SK-N-SH (cell line): Measurements from ENCODE around the gene ROM1. TPM values are rescaled to one million over a fixed set of nuclear protein-coding genes. Genes with fewer than 3 reads are reported as not detected.
A peak's percentile ranks its signal among the peaks of the same experiment; 100 is the strongest.

Experiments
- CTCF ChIA-PET: fragments of 300-600, 350-600 bp; formaldehyde crosslinking; extraction: SDS; loops from one replicate; lab custom pipeline; 2021; lab: Yijun Ruan, JAX
- POLR2A ChIA-PET: fragments of 350-600 bp; sonication (Branson Sonifier 250); formaldehyde crosslinking; extraction: SDS; loops from one replicate; lab custom pipeline; 2020; ENCODE audit warnings: antibody characterized with exemption, inconsistent platforms; lab: Yijun Ruan, JAX
- DNase-seq: peaks from one replicate; pipeline ENCODE4 v3.0.0; 2012
- H2AFZ ChIP-seq: fragments of 200-600 bp; sonication (generic); 2 replicates; pipeline ENCODE4 v1.8.1; 2016; ENCODE audit warnings: antibody characterized with exemption, mild to moderate bottlenecking, low read depth
- H3F3A ChIP-seq: fragments of 200-600 bp; sonication (generic); replicated peaks from 2 replicates; pipeline ENCODE3; 2016; ENCODE audit warnings: antibody characterized with exemption, mild to moderate bottlenecking; ENCODE audit not compliant: insufficient read depth
- H3K27ac ChIP-seq, 2 experiments: fragments of 200-500 bp in 1 of 2; fragments of 200-600 bp in 1 of 2; sonication (Bioruptor generic) in 1 of 2; sonication (generic), shearing (Covaris generic) in 1 of 2; 2 replicates each; pipeline versions ENCODE4 v1.5.1 to v1.6.1; 2014 to 2016; ENCODE audit warnings: low read depth in 2 of 2, inconsistent platforms in 1 of 2, low read length in 1 of 2, mild to moderate bottlenecking in 1 of 2, mixed read lengths in 1 of 2
- H3K27me3 ChIP-seq: fragments of 200-600 bp; sonication (generic), shearing (Covaris generic); 2 replicates; pipeline ENCODE4 v1.6.1; 2016; ENCODE audit warnings: mixed run types; ENCODE audit not compliant: insufficient read depth
- H3K36me3 ChIP-seq, 2 experiments: fragments of 200-500 bp in 1 of 2; fragments of 200-600 bp in 1 of 2; sonication (Bioruptor generic) in 1 of 2; sonication (generic) in 1 of 2; replicated peaks in 1 of 2; 2 replicates each; pipeline versions ENCODE3 to v1.5.1; 2014 to 2016; ENCODE audit warnings: low read length in 1 of 2, mild to moderate bottlenecking in 1 of 2; ENCODE audit not compliant: insufficient read depth in 2 of 2, control insufficient read depth in 1 of 2
- H3K4me1 ChIP-seq, 2 experiments: fragments of 200-500 bp in 1 of 2; fragments of 200-600 bp in 1 of 2; sonication (Bioruptor generic) in 1 of 2; sonication (generic), shearing (Covaris generic) in 1 of 2; 2 replicates each; pipeline versions ENCODE4 v1.5.1 to v1.6.1; 2014 to 2016; ENCODE audit warnings: low read depth in 1 of 2, low read length in 1 of 2, mixed run types in 1 of 2; ENCODE audit not compliant: insufficient read depth in 2 of 2, control insufficient read depth in 1 of 2
- H3K4me2 ChIP-seq: fragments of 200-600 bp; sonication (generic), shearing (Covaris generic); 2 replicates; pipeline ENCODE4 v1.6.1; 2017; ENCODE audit warnings: mixed run types
- H3K4me3 ChIP-seq, 2 experiments: fragments of 200-500 bp in 1 of 2; fragments of 200-600 bp in 1 of 2; sonication (Bioruptor generic) in 1 of 2; sonication (generic), shearing (Covaris generic) in 1 of 2; 2 replicates each; pipeline versions ENCODE4 v1.5.1 to v1.8.1; 2014 to 2016; ENCODE audit warnings: low read depth in 2 of 2, inconsistent platforms in 1 of 2, low read length in 1 of 2, mild to moderate bottlenecking in 1 of 2, mixed read lengths in 1 of 2, moderate library complexity in 1 of 2
- H3K79me2 ChIP-seq: fragments of 200-600 bp; sonication (generic); 2 replicates; pipeline ENCODE4 v1.8.1; 2017; ENCODE audit warnings: mild to moderate bottlenecking; ENCODE audit not compliant: insufficient read depth
- H3K9ac ChIP-seq: fragments of 200-600 bp; sonication (generic); 2 replicates; pipeline ENCODE4 v1.6.1; 2017; ENCODE audit warnings: mixed run types
- H3K9me2 ChIP-seq: fragments of 200-600 bp; sonication (generic); 2 replicates; pipeline ENCODE4 v1.6.1; 2017; ENCODE audit warnings: mixed run types
- H3K9me3 ChIP-seq: fragments of 200-600 bp; sonication (generic); 2 replicates; pipeline ENCODE4 v1.6.1; 2017; ENCODE audit warnings: mixed run types, mild to moderate bottlenecking, moderate library complexity
- H4K20me1 ChIP-seq: fragments of 200-600 bp; sonication (generic); 2 replicates; pipeline ENCODE4 v1.6.1; 2017; ENCODE audit warnings: mild to moderate bottlenecking, mixed run types; ENCODE audit not compliant: insufficient read depth
- CHD2 ChIP-seq: fragments of 150-350 bp; IDR thresholded peaks from 2 replicates; pipeline ENCODE4 v1.6.1; 2018; ENCODE audit warnings: low read length; ENCODE audit not compliant: partially characterized antibody
- CTCF ChIP-seq: fragments of 200-600 bp; sonication (generic); IDR thresholded peaks from 2 replicates; pipeline ENCODE4 v1.6.1; 2017; ENCODE audit warnings: antibody characterized with exemption, mild to moderate bottlenecking, moderate library complexity
- ELF1 ChIP-seq: IDR thresholded peaks from 2 replicates; pipeline ENCODE4 v1.4.0; 2012
- GABPA ChIP-seq: IDR thresholded peaks from 2 replicates; pipeline ENCODE4 v1.4.0; 2012; ENCODE audit warnings: low read depth, mild to moderate bottlenecking
- IRF3 ChIP-seq: fragments of 150-350 bp; IDR thresholded peaks from 2 replicates; pipeline ENCODE4 v1.6.1; 2016; ENCODE audit warnings: mild to moderate bottlenecking, low read depth, low read length
- MEF2A ChIP-seq: IDR thresholded peaks from 2 replicates; pipeline ENCODE4 v1.4.0; 2012; ENCODE audit warnings: low read depth, borderline replicate concordance
- PBX3 ChIP-seq: IDR thresholded peaks from 2 replicates; pipeline ENCODE4; 2012
- POLR2AphosphoS5 ChIP-seq: IDR thresholded peaks from 2 replicates; pipeline ENCODE4 v1.6.1; 2012; ENCODE audit warnings: low read depth, low read length
- SMC3 ChIP-seq: IDR thresholded peaks from 2 replicates; pipeline ENCODE4 v1.6.1; 2012; ENCODE audit warnings: low read depth, low read length, improper control_type of control experiment
- TEAD4 ChIP-seq: IDR thresholded peaks from 2 replicates; pipeline ENCODE4 v1.4.0; 2012; ENCODE audit warnings: mild to moderate bottlenecking, borderline replicate concordance; ENCODE audit not compliant: insufficient read depth
- USF2 ChIP-seq: fragments of 150-350 bp; IDR thresholded peaks from 2 replicates; pipeline ENCODE4 v1.6.1; 2017; ENCODE audit warnings: antibody characterized with exemption, low read length, low read depth, borderline replicate concordance
- YY1 ChIP-seq: IDR thresholded peaks from 2 replicates; pipeline ENCODE4 v1.4.0; 2012; ENCODE audit warnings: low read depth, mild to moderate bottlenecking
- ZBTB33 ChIP-seq: IDR thresholded peaks from 2 replicates; pipeline ENCODE4 v1.4.0; 2012; ENCODE audit warnings: low read depth, borderline replicate concordance
- WGBS: methylation state at CpG from one replicate; pipeline ENCODE4 v1.1.6; 2017; ENCODE audit warnings: low lambda C conversion rate; 5-methylcytosine and 5-hydroxymethylcytosine counted together
- polyA plus RNA-seq, 3 experiments: library from polyadenylated mRNA; depleted of rRNA; stranded (reverse); fragments of >200 nt; gene quantifications; 2 replicates each; pipeline ENCODE4 v1.2.3, GENCODE V29; 2012

The ROM1 gene
- polyA plus RNA-seq (2012; rRNA removed) = 7.3 and 7.9 TPM in 2 replicates
- polyA plus RNA-seq (2012; cell fraction: cytosol; rRNA removed) = 5.3 and 6.3 TPM in 2 replicates
- polyA plus RNA-seq (2012; cell fraction: nucleus; rRNA removed) = 6.0 and 8.2 TPM in 2 replicates

- ChIA-PET POLR2A (interaction anchor here (0.5 to 2.7 kb wide), 10 partner anchors 9 to 340 kb away, joined by 3 to 18 read pairs (median 6); partner anchors contain the start of genes B3GAT3, C11orf98, CSKMT and EEF1G), CTCF (interaction anchor here (0.7 to 6.9 kb wide), 22 partner anchors 9 to 218 kb away, joined by 3 to 69 read pairs (median 4); partner anchors contain the start of genes B3GAT3, C11orf98, CSKMT and LBHD1)
- Histone ChIP-seq H3K4me2 (peak within 1 kb of the TSS; percentile 82), H3K9ac (peak within 1 kb of the TSS; percentile 70), H3K4me3 (peak within 1 kb of the TSS; percentile 71 to 81), H2AFZ (peak within 1 kb of the TSS; percentile 76), H3K27me3 (no peaks in the 10 kb centered on the region), H3K27ac (peak within 1 kb of the TSS; percentile 70 to 92), H3F3A (peaks cover 27% of the 10 kb centered on the region), H4K20me1 (no peaks in the 10 kb centered on the region), H3K9me2 (no peaks in the 10 kb centered on the region), H3K36me3 (peaks cover 14 to 24% of the 10 kb centered on the region in 2 experiments), H3K9me3 (no peaks in the 10 kb centered on the region), H3K79me2 (peaks cover 17% of the 10 kb centered on the region; the same call in 1 of the 2 replicates), H3K4me1 (peaks cover 4 to 24% of the 10 kb centered on the region in 2 experiments; a peak in 2 of 4 replicates)
- WGBS = 1% methylated on average over 13 of the region's 91 CpGs
- DNase-seq = peak; percentile 97
- TF ChIP-seq SMC3 = peak; percentile 13; the same call in 1 of the 2 replicates
- no peak for TF ChIP-seq MEF2A
- no peak for TF ChIP-seq IRF3
- TF ChIP-seq POLR2AphosphoS5 = peak; percentile 16; the same call in 1 of the 2 replicates
- no peak for TF ChIP-seq ZBTB33
- 0 out of 2 replicates have a peak, but pooled peaks have one; percentile 5 for TF ChIP-seq YY1
- TF ChIP-seq CHD2 = no peak
- TF ChIP-seq GABPA = peak; percentile 30; the same call in 1 of the 2 replicates
- peak; percentile 76 for TF ChIP-seq CTCF
- TF ChIP-seq ELF1 = 0 out of 2 replicates have a peak, but pooled peaks have one; percentile 18
- TF ChIP-seq TEAD4 = 0 out of 2 replicates have a peak, but pooled peaks have one; percentile 6
- TF ChIP-seq USF2 = no peak
- 0 out of 2 replicates have a peak, but pooled peaks have one; percentile 5 for TF ChIP-seq PBX3
These were observed at the start of gene ROM1, which contains the start of gene EML3 for GRCh38 chr11:62612366-62613290. ROM1 (plus strand) TSS chr11:62613257; CDS start chr11:62613282, 25 bp downstream. EML3 (minus strand) TSS chr11:62612775; CDS start chr11:62612457, 318 bp downstream.
